ENCODE measurements around the gene CHKB.

CHKB gene

DNA sequence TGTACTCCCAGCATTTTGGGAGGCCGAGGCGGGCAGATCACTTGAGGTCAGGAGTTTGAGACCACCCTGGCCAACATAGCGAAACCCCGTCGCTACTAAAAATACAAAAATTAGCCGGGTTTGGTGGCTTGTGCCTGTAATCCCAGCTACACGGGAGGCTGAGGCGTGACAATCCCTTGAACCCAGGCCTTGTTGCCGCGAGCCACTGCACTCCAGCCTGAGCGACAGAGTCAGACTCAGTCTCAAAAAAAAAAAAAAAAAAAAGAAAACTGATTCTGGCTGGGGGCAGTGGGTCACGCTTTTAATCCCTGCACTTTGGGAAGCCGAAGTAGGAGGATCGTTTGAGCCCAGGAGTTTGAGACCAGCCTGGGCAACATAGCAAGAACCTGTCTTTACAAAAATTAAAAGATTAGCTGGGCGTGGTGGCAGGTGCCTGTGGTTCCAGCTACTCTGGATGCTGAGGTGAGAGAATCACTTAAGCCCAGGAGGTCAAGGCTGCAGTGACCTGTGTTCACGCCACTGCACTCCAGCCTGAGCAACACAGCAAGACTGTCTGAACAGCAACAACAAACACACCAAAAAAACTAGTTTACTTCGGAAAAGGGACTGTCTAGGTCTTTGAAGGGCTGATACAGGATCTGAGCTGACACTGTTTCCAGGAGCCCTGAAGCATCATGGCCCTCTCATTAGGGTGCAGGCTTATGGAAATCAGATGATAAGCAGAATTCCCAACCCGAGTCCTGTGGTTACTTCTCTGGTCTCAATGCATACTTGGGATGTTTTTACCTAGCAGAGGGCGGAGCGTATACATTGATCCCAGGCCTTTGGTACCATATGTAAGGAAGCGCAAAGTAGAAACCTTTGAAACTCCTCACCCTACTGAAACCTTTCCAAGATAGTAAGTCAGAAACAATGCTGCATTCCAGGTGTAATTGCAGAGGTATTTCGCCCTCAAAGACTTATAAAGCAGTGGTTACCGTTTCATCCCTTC lies 1.8 kb upstream of the CHKB start:
- no peaks in the 10 kb centered on the region for H3K9me3 ChIP-seq (ENCODE audit: control insufficient read depth, insufficient read depth, low read depth, low read length)
- H3K4me1 ChIP-seq (ENCODE audit: control insufficient read depth, insufficient read depth, low read length), result peaks cover 3% of the 10 kb centered on the region; the same call in 1 of the 2 replicates
- peaks cover 15 to 34% of the 10 kb centered on the region in 2 experiments for H3K36me3 ChIP-seq (ENCODE audit: control insufficient read depth in 2 of 2, insufficient read depth in 1 of 2, low read length in 2 of 2)
- TF ChIP-seq, protein P1, sequence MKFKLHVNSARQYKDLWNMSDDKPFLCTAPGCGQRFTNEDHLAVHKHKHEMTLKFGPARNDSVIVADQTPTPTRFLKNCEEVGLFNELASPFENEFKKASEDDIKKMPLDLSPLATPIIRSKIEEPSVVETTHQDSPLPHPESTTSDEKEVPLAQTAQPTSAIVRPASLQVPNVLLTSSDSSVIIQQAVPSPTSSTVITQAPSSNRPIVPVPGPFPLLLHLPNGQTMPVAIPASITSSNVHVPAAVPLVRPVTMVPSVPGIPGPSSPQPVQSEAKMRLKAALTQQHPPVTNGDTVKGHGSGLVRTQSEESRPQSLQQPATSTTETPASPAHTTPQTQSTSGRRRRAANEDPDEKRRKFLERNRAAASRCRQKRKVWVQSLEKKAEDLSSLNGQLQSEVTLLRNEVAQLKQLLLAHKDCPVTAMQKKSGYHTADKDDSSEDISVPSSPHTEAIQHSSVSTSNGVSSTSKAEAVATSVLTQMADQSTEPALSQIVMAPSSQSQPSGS (tag by site-specific recombination; IDR thresholded peaks at IDR 0.05; ENCODE audit: low read depth), result no peak
- TF ChIP-seq ZNF777 (tag by site-specific recombination; IDR thresholded peaks at IDR 0.05; ENCODE audit: borderline replicate concordance) (no peak), ZFHX2 (tag by site-specific recombination; conservative IDR thresholded peaks at IDR 0.05) (no peak), ZFP41 (tag by site-specific recombination; IDR thresholded peaks at IDR 0.05; ENCODE audit: borderline replicate concordance) (no peak), ZNF837 (tag by site-specific recombination; IDR thresholded peaks at IDR 0.05) (no peak), ZNF544 (tag by site-specific recombination; IDR thresholded peaks at IDR 0.05) (no peak), ZNF514 (tag by site-specific recombination; IDR thresholded peaks at IDR 0.05) (no peak), ZNF112 (tag by site-specific recombination; IDR thresholded peaks at IDR 0.05) (no peak), ZNF521 (tag by site-specific recombination; IDR thresholded peaks at IDR 0.05) (no peak), ZNF624 (tag by site-specific recombination; IDR thresholded peaks at IDR 0.05) (no peak), ZNF621 (tag by site-specific recombination; IDR thresholded peaks at IDR 0.05) (no peak), ZEB2 (tag by site-specific recombination; IDR thresholded peaks at IDR 0.05) (no peak), BCL11B (tag by site-specific recombination; IDR thresholded peaks at IDR 0.05; ENCODE audit: low read depth) (no peak), ZNF660 (tag by site-specific recombination; IDR thresholded peaks at IDR 0.05) (no peak), ZNF132 (tag by site-specific recombination; IDR thresholded peaks at IDR 0.05; ENCODE audit: borderline replicate concordance) (no peak), KLF10 (tag by site-specific recombination; IDR thresholded peaks at IDR 0.05) (no peak)
- TF ChIP-seq, protein P2, sequence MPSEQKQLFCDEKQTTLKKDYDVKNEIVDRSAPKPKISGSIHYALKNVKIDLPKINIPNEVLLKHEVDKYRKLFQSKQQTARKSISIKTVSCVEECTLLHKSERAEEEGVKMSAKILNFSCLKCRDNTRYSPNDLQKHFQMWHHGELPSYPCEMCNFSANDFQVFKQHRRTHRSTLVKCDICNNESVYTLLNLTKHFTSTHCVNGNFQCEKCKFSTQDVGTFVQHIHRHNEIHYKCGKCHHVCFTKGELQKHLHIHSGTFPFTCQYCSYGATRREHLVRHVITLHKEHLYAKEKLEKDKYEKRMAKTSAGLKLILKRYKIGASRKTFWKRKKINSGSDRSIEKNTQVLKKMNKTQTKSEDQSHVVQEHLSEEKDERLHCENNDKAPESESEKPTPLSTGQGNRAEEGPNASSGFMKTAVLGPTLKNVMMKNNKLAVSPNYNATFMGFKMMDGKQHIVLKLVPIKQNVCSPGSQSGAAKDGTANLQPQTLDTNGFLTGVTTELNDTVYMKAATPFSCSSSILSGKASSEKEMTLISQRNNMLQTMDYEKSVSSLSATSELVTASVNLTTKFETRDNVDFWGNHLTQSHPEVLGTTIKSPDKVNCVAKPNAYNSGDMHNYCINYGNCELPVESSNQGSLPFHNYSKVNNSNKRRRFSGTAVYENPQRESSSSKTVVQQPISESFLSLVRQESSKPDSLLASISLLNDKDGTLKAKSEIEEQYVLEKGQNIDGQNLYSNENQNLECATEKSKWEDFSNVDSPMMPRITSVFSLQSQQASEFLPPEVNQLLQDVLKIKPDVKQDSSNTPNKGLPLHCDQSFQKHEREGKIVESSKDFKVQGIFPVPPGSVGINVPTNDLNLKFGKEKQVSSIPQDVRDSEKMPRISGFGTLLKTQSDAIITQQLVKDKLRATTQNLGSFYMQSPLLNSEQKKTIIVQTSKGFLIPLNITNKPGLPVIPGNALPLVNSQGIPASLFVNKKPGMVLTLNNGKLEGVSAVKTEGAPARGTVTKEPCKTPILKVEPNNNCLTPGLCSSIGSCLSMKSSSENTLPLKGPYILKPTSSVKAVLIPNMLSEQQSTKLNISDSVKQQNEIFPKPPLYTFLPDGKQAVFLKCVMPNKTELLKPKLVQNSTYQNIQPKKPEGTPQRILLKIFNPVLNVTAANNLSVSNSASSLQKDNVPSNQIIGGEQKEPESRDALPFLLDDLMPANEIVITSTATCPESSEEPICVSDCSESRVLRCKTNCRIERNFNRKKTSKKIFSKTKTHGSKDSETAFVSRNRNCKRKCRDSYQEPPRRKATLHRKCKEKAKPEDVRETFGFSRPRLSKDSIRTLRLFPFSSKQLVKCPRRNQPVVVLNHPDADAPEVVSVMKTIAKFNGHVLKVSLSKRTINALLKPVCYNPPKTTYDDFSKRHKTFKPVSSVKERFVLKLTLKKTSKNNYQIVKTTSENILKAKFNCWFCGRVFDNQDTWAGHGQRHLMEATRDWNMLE (tag by site-specific recombination; conservative IDR thresholded peaks at IDR 0.05; ENCODE audit: low read depth), result no peak
- TF ChIP-seq, protein P3, sequence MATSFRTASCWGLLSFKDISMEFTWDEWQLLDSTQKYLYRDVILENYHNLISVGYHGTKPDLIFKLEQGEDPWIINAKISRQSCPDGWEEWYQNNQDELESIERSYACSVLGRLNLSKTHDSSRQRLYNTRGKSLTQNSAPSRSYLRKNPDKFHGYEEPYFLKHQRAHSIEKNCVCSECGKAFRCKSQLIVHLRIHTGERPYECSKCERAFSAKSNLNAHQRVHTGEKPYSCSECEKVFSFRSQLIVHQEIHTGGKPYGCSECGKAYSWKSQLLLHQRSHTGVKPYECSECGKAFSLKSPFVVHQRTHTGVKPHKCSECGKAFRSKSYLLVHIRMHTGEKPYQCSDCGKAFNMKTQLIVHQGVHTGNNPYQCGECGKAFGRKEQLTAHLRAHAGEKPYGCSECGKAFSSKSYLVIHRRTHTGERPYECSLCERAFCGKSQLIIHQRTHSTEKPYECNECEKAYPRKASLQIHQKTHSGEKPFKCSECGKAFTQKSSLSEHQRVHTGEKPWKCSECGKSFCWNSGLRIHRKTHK (tag by site-specific recombination; IDR thresholded peaks at IDR 0.05), result no peak
- ChIA-PET CTCF (interaction anchor here (0.6 to 2.6 kb wide), 3 partner anchors 21 to 59 kb away, joined by 3 to 7 read pairs (median 7); partner anchors contain the start of genes SCO2 and SYCE3), POLR2A (interaction anchor here (0.5 to 2.5 kb wide), 9 partner anchors 19 to 323 kb away, joined by 3 to 16 read pairs (median 4); partner anchors contain the start of genes MAPK12, SCO2 and SYCE3)
- H3K4me3 ChIP-seq (ENCODE audit: low read depth, low read length), result no peak overlapping the region
- H3K27ac ChIP-seq (ENCODE audit: extremely low read depth, low read depth, low read length), result no peak overlapping the region
